HCT116 (cell line): ENCODE data around the gene CASQ1. TPM values are rescaled to one million over a fixed set of nuclear protein-coding genes. Genes with fewer than 3 reads are reported as not detected.

Experiments used
- ATAC-seq: fragments of 200-7000 bp; cut with Tn5 transposase; 2 replicates; pipeline ENCODE4 v1.9.1; 2020; ENCODE audit warnings: mild to moderate bottlenecking, moderate library complexity
- BruUV-seq: library from RNA; stranded (reverse); fragments of 400-500 nt; replicated peaks from 2 replicates; lab custom pipeline; 2021; lab: Mats Ljungman, UMichigan
- CTCF ChIA-PET: fragments of 300-600 bp; sonication (Branson Sonifier 250); formaldehyde crosslinking; loops from one replicate; lab custom pipeline; 2021; ENCODE audit warnings: antibody characterized with exemption; lab: Charles Lee
- POLR2A ChIA-PET: fragments of 300-600, 350-600 bp; sonication (Branson Sonifier 250); formaldehyde crosslinking; loops from one replicate; lab custom pipeline; 2021; ENCODE audit warnings: antibody characterized with exemption; lab: Charles Lee
- RAD21 ChIA-PET, 2 experiments: fragments of 300-600 bp; sonication (Branson Sonifier 250); formaldehyde crosslinking; loops; one replicate each; lab custom pipeline; 2023; ENCODE audit warnings: low total read pairs in 2 of 2; ENCODE audit not compliant: uncharacterized antibody in 2 of 2, unreplicated experiment in 2 of 2, low non-redundant PET in 1 of 2; lab: Charles Lee
- DNase-seq: peaks from one replicate; pipeline ENCODE4 v3.0.0-alpha.2; 2010; ENCODE audit warnings: low read depth, low spot score
- H2AFZ ChIP-seq: fragments of 200-600 bp; shearing (Covaris generic), sonication (generic); 2 replicates; pipeline ENCODE4 v1.6.1; 2017; ENCODE audit warnings: low read depth, mixed run types, mixed read lengths, antibody characterized with exemption, low read length; ENCODE audit not compliant: poor library complexity, severe bottlenecking
- H3K27ac ChIP-seq: 2 replicates; pipeline ENCODE4 v1.5.1; 2012; ENCODE audit warnings: low read depth, low read length
- H3K27me3 ChIP-seq: fragments of 200-600 bp; sonication (generic); 2 replicates; pipeline ENCODE4 v1.6.1; 2016; ENCODE audit warnings: mixed run types, low read length, mixed read lengths; ENCODE audit not compliant: insufficient read depth
- H3K36me3 ChIP-seq, 2 experiments: fragments of 200-500 bp in 1 of 2; fragments of 200-600 bp in 1 of 2; sonication (Bioruptor generic) in 1 of 2; sonication (generic) in 1 of 2; 2 replicates each; pipeline versions ENCODE4 v1.5.1 to v1.6.1; 2014 to 2016; ENCODE audit warnings: low read length in 2 of 2, inconsistent platforms in 1 of 2, mixed read lengths in 1 of 2, mixed run types in 1 of 2; ENCODE audit not compliant: insufficient read depth in 2 of 2, control insufficient read depth in 1 of 2
- H3K4me1 ChIP-seq, 2 experiments: fragments of 200-600 bp in 1 of 2; sonication (generic) in 1 of 2; 2 replicates each; pipeline versions ENCODE4 v1.5.1 to v1.6.1; 2012 to 2017; ENCODE audit warnings: low read length in 2 of 2, inconsistent platforms in 1 of 2, mild to moderate bottlenecking in 1 of 2, mixed read lengths in 1 of 2, mixed run types in 1 of 2, moderate library complexity in 1 of 2; ENCODE audit not compliant: insufficient read depth in 2 of 2, control insufficient read depth in 1 of 2
- H3K4me2 ChIP-seq: fragments of 200-600 bp; sonication (generic); 2 replicates; pipeline ENCODE4 v1.6.1; 2017; ENCODE audit warnings: mixed run types, low read length, mixed read lengths
- H3K4me3 ChIP-seq, 2 experiments: fragments of 200-600 bp in 1 of 2; sonication (generic) in 1 of 2; replicated peaks in 1 of 2; 2 replicates each; pipeline ENCODE4 v1.5.1; 2011 to 2016; ENCODE audit warnings: low read length in 2 of 2, control low read depth in 1 of 2, low read depth in 1 of 2, mild to moderate bottlenecking in 1 of 2, mixed read lengths in 1 of 2, mixed run types in 1 of 2
- H3K79me2 ChIP-seq: fragments of 200-600 bp; sonication (generic); 2 replicates; pipeline ENCODE4 v1.6.1; 2017; ENCODE audit warnings: mild to moderate bottlenecking, mixed run types, low read length, moderate library complexity, mixed read lengths; ENCODE audit not compliant: insufficient read depth
- H3K9ac ChIP-seq: fragments of 200-600 bp; sonication (generic); 2 replicates; pipeline ENCODE4 v1.6.1; 2016; ENCODE audit warnings: low read length, mixed read lengths
- H3K9me2 ChIP-seq: fragments of 200-600 bp; sonication (generic), shearing (Covaris generic); 2 replicates; pipeline ENCODE4 v1.6.1; 2017; ENCODE audit warnings: mixed run types, mild to moderate bottlenecking, moderate library complexity; ENCODE audit not compliant: insufficient read depth
- H3K9me3 ChIP-seq, 2 experiments: fragments of 200-500 bp in 1 of 2; fragments of 200-600 bp in 1 of 2; sonication (Bioruptor generic) in 1 of 2; sonication (generic) in 1 of 2; 2 replicates each; pipeline ENCODE4 v1.6.1; 2014 to 2017; ENCODE audit warnings: low read length in 2 of 2, mixed read lengths in 2 of 2, inconsistent platforms in 1 of 2, low read depth in 1 of 2, mild to moderate bottlenecking in 1 of 2, mixed run types in 1 of 2, moderate library complexity in 1 of 2; ENCODE audit not compliant: control insufficient read depth in 1 of 2, insufficient read depth in 1 of 2
- H4K20me1 ChIP-seq: fragments of 200-600 bp; sonication (generic), shearing (Covaris generic); 2 replicates; pipeline ENCODE4 v1.6.1; 2017; ENCODE audit warnings: mixed run types, mild to moderate bottlenecking, moderate library complexity; ENCODE audit not compliant: insufficient read depth
- CBX3 ChIP-seq: IDR thresholded peaks from 2 replicates; pipeline ENCODE4 v1.6.1; 2012; ENCODE audit warnings: low read depth
- CEBPB ChIP-seq: IDR thresholded peaks from 2 replicates; pipeline ENCODE4 v1.6.1; 2012; ENCODE audit warnings: low read depth
- ELF1 ChIP-seq: IDR thresholded peaks from 2 replicates; pipeline ENCODE4 v1.6.1; 2012; ENCODE audit warnings: low read depth, borderline replicate concordance
- EZH2 ChIP-seq: fragments of 200-600 bp; sonication (generic); IDR thresholded peaks from 2 replicates; pipeline ENCODE4 v1.6.1; 2017; ENCODE audit warnings: antibody characterized with exemption, mixed run types
- EZH2phosphoT487 ChIP-seq: fragments of 200-600 bp; IDR thresholded peaks from 2 replicates; pipeline ENCODE4 v1.6.1; 2018; ENCODE audit warnings: antibody characterized with exemption, borderline replicate concordance
- FOSL1 ChIP-seq: IDR thresholded peaks from 2 replicates; pipeline ENCODE4 v1.6.1; 2012; ENCODE audit warnings: low read depth
- MAX ChIP-seq: IDR thresholded peaks from 2 replicates; pipeline ENCODE4 v1.6.1; 2012
- RAD21 ChIP-seq: IDR thresholded peaks from 2 replicates; pipeline ENCODE4 v1.6.1; 2012; ENCODE audit warnings: low read depth, mild to moderate bottlenecking
- REST ChIP-seq: IDR thresholded peaks from 2 replicates; pipeline ENCODE4 v1.6.1; 2012; ENCODE audit warnings: low read depth
- SIN3A ChIP-seq: IDR thresholded peaks from 2 replicates; pipeline ENCODE4 v1.6.1; 2012; ENCODE audit warnings: low read depth
- SRF ChIP-seq: IDR thresholded peaks from 2 replicates; pipeline ENCODE4 v1.6.1; 2012; ENCODE audit warnings: low read depth
- TCF7L2 ChIP-seq: IDR thresholded peaks from 2 replicates; pipeline ENCODE4 v1.7.0; 2011; ENCODE audit warnings: borderline replicate concordance, inconsistent platforms; ENCODE audit not compliant: insufficient read depth, insufficient read length; ENCODE audit errors: extremely low read depth
- YY1 ChIP-seq: IDR thresholded peaks from 2 replicates; pipeline ENCODE4 v1.6.1; 2011; ENCODE audit warnings: low read length, low read depth, moderate library complexity, mild to moderate bottlenecking; ENCODE audit not compliant: insufficient replicate concordance; ENCODE audit errors: extremely low read depth
- ZFX ChIP-seq: fragments of 450-650 bp; IDR thresholded peaks from 2 replicates; pipeline ENCODE4 v1.6.1; 2017
- ZNF274 ChIP-seq: fragments of 200-500 bp; sonication (Bioruptor generic); IDR thresholded peaks from 2 replicates; pipeline ENCODE4 v1.6.1; 2014; ENCODE audit warnings: mild to moderate bottlenecking, low read depth, low read length, inconsistent platforms
- intact Hi-C: fragments of 100-400 bp; cut with micrococcal nuclease; formaldehyde crosslinking; loops from 2 replicates; pipeline ENCODE4 v1.10.0; 2022
- total RNA-seq: library from RNA; stranded (reverse); gene quantifications from one replicate; pipeline ENCODE4 v1.2.1, GENCODE V29; 2021; ENCODE audit not compliant: unreplicated experiment
- TF ChIP-seq, protein P1 (sequence below): IDR thresholded peaks from 2 replicates; pipeline ENCODE4 v1.6.1; 2011; ENCODE audit warnings: mild to moderate bottlenecking, low read length, moderate library complexity; ENCODE audit not compliant: insufficient replicate concordance; ENCODE audit errors: extremely low read depth
- TF ChIP-seq, protein P2 (sequence below): IDR thresholded peaks from 2 replicates; pipeline ENCODE4 v1.6.1; 2012
- TF ChIP-seq, protein P3 (sequence below), 3 experiments: fragments of 200-600 bp in 1 of 3; sonication (generic) in 1 of 3; IDR thresholded peaks in 2 of 3; conservative IDR thresholded peaks in 1 of 3; 2 replicates each; pipeline ENCODE4 v1.5.1; 2012 to 2017; ENCODE audit warnings: low read depth in 2 of 3, low read length in 2 of 3, antibody characterized with exemption in 1 of 3, borderline replicate concordance in 1 of 3, control low read depth in 1 of 3, mild to moderate bottlenecking in 1 of 3, mixed read lengths in 1 of 3, mixed run types in 1 of 3, moderate library complexity in 1 of 3; ENCODE audit not compliant: insufficient read depth in 1 of 3

The CASQ1 gene
- total RNA-seq, 1 experiment from 2014 or later = not detected

DNA sequence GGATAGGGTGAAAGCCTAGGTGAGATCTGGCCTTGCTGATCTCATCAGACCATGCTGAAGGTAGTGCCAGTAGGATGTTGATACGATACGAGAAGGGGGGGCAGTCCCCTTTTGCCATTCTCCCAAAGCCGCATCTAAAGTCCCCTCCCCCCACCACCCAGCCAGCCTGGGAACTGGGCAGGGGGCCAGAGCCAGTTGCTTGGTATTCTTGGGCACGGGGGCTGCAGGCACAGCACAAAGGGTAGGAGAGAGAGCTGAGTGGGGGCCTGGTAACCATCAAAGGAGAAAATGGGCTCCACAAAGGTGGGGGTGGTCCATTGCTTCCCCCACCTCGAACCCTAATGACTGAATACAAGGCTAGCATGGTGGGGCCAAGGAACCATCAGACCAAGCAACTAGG is 20.2 kb downstream of the CASQ1 start:
- Histone ChIP-seq H3K27me3 (no peaks in the 10 kb centered on the region), H3K79me2 (peaks cover 44% of the 10 kb centered on the region), H2AFZ (no peak overlapping the region), H3K4me2 (no peak overlapping the region), H3K36me3 (peaks cover 36 to 56% of the 10 kb centered on the region in 2 experiments; a peak in 3 of 4 replicates), H3K9me3 (no peaks in the 10 kb centered on the region), H3K9me2 (no peaks in the 10 kb centered on the region), H4K20me1 (0 out of 2 replicates have a peak, but pooled peaks cover 4% of the 10 kb centered on the region), H3K4me3 (no peak overlapping the region), H3K4me1 (peaks cover 6 to 12% of the 10 kb centered on the region in 2 experiments; a peak in 3 of 4 replicates), H3K27ac (no peak overlapping the region), H3K9ac (no peak overlapping the region)
- DNase-seq (no peak), ATAC-seq (no peak)
- no TSS peak for BruUV-seq
- ChIA-PET POLR2A (no interaction called here), CTCF (interaction anchor here (1.3 kb wide), 1 partner anchor 17 kb away, joined by 4 read pairs; no protein-coding TSS in a partner anchor), RAD21 (no interaction called here)
- TF ChIP-seq TCF7L2 = no peak
- TF ChIP-seq, protein P1, sequence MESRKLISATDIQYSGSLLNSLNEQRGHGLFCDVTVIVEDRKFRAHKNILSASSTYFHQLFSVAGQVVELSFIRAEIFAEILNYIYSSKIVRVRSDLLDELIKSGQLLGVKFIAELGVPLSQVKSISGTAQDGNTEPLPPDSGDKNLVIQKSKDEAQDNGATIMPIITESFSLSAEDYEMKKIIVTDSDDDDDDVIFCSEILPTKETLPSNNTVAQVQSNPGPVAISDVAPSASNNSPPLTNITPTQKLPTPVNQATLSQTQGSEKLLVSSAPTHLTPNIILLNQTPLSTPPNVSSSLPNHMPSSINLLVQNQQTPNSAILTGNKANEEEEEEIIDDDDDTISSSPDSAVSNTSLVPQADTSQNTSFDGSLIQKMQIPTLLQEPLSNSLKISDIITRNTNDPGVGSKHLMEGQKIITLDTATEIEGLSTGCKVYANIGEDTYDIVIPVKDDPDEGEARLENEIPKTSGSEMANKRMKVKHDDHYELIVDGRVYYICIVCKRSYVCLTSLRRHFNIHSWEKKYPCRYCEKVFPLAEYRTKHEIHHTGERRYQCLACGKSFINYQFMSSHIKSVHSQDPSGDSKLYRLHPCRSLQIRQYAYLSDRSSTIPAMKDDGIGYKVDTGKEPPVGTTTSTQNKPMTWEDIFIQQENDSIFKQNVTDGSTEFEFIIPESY = no peak
- no peak for TF ChIP-seq RAD21
- TF ChIP-seq SIN3A = no peak
- TF ChIP-seq SRF = no peak
- TF ChIP-seq ZFX = no peak
- TF ChIP-seq REST = no peak
- TF ChIP-seq FOSL1 = no peak
- TF ChIP-seq, protein P2, sequence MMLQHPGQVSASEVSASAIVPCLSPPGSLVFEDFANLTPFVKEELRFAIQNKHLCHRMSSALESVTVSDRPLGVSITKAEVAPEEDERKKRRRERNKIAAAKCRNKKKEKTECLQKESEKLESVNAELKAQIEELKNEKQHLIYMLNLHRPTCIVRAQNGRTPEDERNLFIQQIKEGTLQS = no peak
- TF ChIP-seq YY1 = no peak
- no peak for TF ChIP-seq EZH2phosphoT487
- no peak for TF ChIP-seq MAX
- TF ChIP-seq CBX3 = no peak
- no peak for TF ChIP-seq ZNF274
- TF ChIP-seq, protein P3, sequence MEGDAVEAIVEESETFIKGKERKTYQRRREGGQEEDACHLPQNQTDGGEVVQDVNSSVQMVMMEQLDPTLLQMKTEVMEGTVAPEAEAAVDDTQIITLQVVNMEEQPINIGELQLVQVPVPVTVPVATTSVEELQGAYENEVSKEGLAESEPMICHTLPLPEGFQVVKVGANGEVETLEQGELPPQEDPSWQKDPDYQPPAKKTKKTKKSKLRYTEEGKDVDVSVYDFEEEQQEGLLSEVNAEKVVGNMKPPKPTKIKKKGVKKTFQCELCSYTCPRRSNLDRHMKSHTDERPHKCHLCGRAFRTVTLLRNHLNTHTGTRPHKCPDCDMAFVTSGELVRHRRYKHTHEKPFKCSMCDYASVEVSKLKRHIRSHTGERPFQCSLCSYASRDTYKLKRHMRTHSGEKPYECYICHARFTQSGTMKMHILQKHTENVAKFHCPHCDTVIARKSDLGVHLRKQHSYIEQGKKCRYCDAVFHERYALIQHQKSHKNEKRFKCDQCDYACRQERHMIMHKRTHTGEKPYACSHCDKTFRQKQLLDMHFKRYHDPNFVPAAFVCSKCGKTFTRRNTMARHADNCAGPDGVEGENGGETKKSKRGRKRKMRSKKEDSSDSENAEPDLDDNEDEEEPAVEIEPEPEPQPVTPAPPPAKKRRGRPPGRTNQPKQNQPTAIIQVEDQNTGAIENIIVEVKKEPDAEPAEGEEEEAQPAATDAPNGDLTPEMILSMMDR (IDR thresholded peaks at IDR 0.05 in 2 of 3, conservative IDR thresholded peaks at IDR 0.05 in 1 of 3; ENCODE audit: borderline replicate concordance in 1 of 3, insufficient read depth in 1 of 3, low read depth in 2 of 3, low read length in 2 of 3) = no peak
- no peak for TF ChIP-seq ELF1
- no peak for TF ChIP-seq EZH2
- no peak for TF ChIP-seq CEBPB
- intact Hi-C loops = no loop called here
